ENCODE measurements around the gene PAPLN.
"Not testable (repeated sequence)": the region's sequence is repeated elsewhere in the genome, so short reads cannot be mapped to it uniquely, and the experiment has no call there.

Gene PAPLN

DNA sequence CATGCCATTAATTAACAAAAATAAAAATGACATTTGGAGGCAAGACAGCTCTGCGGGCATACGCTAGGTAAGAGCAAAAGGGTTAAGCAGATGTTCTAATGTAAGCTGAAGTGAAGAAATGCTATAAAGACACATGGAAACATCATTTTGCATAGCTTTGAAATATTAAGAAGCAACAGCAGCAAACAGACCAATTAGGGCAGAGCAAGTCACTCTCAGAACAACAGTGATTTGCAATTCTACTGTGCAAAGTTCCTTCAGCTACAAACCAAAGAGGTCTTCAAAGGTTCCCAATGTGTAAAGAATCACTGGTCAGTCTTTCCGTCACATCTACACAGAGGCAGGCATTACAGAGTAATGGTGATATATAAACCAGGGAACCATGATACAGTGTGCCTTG lies 68.2 kb downstream of the PAPLN start:
- no peak for DNase-seq

DNA sequence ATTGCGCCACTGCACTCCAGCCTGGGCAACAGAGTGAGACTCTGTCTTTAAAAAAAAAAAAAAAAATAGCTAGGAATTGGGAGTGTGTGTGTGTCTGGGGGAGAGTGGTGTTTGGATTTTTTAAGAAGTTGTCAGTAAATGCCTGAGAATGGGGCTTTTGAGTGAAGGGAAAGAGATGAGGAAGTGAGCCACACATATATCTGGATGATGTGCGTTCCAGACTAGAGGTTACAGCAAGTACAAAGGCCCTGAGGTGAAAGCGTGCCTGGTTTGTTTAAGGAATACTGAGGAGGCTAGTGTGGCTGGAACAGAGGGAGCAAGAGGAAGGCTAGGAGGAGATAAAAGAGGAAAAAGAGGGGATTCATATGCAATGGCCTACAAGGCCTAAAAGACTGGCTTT lies 70.0 kb downstream of the PAPLN start:
- DNase-seq, result no peak

GRCh38 chr14:73309207-73309606 lies 71.9 kb downstream of the PAPLN start:
- not testable (repeated sequence) for DNase-seq

DNA sequence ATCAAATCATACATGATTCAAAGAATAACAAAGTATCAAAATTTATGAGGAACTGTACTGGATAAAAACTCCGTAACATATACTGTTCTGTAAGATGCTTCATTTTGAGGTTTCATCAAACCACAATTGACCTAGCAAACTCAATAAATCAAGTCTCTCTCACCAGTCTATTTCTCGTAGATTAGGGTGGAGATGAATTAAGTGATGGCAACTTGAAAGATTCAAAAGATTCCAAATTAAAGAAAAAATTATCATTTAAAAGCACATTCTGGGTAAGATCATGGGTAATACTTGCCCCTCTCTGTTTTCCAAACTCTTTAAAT lies 74.4 kb downstream of the PAPLN start:
- no peak for DNase-seq

DNA sequence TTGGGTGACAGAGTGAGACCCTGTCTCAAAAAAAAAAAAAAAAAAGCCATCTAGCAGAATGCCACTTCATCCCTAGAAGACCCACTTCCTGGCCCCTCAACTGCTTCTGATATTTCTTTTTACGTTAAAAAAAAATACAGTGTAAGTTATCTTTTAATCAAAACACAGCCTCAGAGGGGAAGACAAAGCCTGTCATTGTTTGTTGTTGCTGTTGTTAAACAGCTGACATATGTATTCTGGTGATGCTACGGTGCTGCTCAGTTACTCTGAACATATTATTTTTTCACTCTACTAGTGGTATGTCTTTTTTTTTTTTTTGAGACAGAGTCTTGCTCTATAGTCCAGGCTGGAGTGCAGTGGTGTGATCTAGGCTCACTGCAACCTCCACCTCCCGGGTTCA lies 75.4 kb downstream of the PAPLN start:
- DNase-seq, result no peak

DNA sequence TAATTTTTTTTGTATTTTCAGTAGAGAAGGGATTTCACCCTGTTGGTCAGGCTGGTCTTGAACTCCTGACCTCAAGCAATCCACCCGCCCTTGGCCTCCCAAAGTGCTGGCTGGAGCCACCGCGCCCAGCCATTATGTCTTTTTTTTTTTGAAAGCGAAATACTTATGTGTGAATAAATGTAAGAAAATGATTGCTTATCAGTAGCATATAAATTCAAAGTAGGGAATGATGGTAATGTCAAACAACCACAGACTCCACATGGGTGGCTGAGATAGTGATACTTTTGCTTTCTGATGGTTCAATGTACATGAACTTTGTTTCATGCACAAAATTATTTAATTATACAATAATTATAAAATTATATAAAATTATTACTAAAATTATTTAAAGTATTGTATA lies 75.8 kb downstream of the PAPLN start:
- no peak for DNase-seq

DNA sequence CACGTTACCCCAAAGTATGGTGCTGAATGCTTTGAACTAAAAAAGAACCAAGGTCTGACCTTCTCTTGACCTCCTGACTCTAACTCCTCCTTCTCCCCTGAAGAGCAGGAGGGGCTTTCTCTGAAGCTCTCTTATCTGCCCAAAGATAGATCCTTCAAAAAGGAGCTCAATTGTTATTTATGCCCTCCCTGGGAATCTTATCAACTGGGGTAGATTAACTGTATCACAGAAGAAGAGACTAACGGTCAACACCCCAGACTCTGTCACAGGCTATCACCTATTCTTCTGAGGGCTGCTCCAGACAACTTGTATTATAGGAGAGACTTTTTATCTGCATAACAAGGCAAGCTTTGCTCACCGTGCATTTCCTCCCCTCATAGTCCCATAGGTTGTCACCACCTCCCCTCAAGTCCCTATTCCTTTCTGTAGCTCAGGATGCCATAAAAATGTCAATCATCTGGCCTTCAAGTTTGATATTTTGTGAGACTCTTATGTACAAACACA lies 86.6 kb downstream of the PAPLN start:
- no peak for DNase-seq
